HG02759 (cell line): ENCODE data around the gene SCART1.
"Not testable (repeated sequence)": the region's sequence is repeated elsewhere in the genome, so short reads cannot be mapped to it uniquely, and the experiment has no call there.

ENCODE experiments used
- ATAC-seq: cut with Tn5 transposase; IDR thresholded peaks from one replicate; pipeline ENCODE4 v1.9.1; 2021; ENCODE audit warnings: mild to moderate bottlenecking, moderate library complexity; ENCODE audit not compliant: unreplicated experiment

Gene SCART1

DNA sequence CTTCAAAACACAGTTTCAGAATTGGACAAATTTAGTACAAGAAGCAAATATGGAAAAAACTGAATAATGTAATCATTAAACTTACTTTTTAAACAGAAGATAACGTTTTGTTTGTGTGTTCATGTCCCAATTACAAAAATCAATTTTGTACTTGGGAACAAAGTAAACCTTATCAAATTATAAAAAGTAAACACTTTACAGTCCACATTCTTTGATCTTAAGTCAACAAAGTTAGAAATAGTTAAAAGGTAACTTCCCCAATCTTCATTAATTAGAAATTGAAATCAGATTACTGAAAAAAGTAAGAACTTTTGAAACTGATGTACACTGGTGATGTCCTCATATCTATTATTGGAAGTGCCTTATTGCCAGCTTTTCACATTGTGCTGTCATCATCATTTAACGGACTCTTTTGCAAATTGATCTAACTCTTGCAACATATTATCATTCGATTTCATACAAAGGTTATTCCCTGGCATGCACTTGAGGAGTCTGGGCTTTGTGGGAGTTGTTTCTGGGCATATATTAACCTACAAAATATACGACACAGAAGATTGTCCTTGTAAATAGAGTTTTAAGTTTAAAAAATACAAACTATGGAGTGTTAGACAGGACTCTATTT lies 58.3 kb downstream of the SCART1 start:
- no peak for ATAC-seq

DNA sequence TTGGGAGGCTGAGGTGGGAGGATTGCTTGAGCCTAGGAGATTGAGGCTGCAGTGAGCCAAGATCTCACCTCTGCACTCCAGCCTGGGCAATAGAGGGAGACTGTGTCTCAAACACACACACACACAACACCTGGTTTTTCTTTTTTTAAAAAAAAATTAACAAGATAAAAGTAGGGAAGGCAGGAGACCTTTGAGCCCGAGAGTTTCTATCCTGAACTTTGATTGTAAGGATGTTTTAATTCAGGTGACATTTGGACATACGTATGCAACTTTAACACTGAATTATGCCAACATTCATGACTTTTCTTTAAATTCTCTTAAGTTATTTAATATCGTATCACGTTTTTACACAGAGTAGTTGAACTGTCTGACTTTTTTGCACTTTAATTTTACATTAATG lies 61.7 kb downstream of the SCART1 start:
- ATAC-seq, result no peak

- ATAC-seq, result no peak
Measured at GRCh38 chr10:133516057-133516456, 62.3 kb downstream of the SCART1 start.

DNA sequence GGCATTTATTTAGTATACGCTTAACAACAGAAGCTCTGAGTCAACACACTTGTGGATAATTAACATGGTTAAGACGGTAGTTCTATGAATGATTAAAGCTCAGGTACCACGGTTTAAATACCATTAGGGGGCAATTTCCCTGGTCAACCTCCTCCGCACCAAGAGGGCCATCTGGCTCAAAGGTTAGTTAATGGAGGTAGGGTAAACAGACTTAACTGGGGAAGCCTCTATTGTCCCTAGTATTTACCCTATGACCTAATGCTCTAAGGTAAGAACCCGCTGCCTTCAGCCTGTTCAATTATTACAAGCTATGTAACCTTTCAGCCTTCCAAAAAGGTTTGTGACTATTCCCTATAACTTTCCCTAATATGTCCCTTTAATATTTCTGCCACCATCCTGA lies 64.8 kb downstream of the SCART1 start:
- ATAC-seq, result not testable (repeated sequence)
